Endothelial cell of umbilical vein (primary cell): Measurements from ENCODE around the gene KCNMB2. TPM values are rescaled to one million over a fixed set of nuclear protein-coding genes. Genes with fewer than 3 reads are reported as not detected.

Source experiments
- BruUV-seq: library from RNA; stranded (reverse); fragments of 400-500 nt; replicated peaks from 2 replicates; lab custom pipeline; 2021; lab: Mats Ljungman, UMichigan
- CTCF ChIA-PET: fragments of 300-600, 350-600 bp; sonication (Branson Sonifier 250); formaldehyde crosslinking; loops from one replicate; lab custom pipeline; 2021; ENCODE audit warnings: antibody characterized with exemption, inconsistent platforms; lab: Charles Lee
- POLR2A ChIA-PET: fragments of 300-600, 350-600 bp; sonication (Branson Sonifier 250); formaldehyde crosslinking; loops from one replicate; lab custom pipeline; 2021; ENCODE audit warnings: antibody characterized with exemption, inconsistent platforms; lab: Charles Lee
- DNase-seq: peaks from one replicate; pipeline ENCODE4 v3.0.0-alpha.2; 2011; ENCODE audit warnings: low read depth, low spot score
- FAIRE-seq: peaks from 2 replicates; lab custom pipeline; 2011; peaks lifted over from hg19 to GRCh38; lab: Jason Lieb, UNC
- H2AFZ ChIP-seq: 2 replicates; pipeline ENCODE4 v1.6.0; 2012; ENCODE audit warnings: low read depth, low read length, control low read depth, inconsistent platforms
- H3K27ac ChIP-seq: 2 replicates; pipeline ENCODE4 v1.5.1; 2011; ENCODE audit warnings: low read depth, mild to moderate bottlenecking, control low read depth, low read length, moderate library complexity; ENCODE audit not compliant: insufficient read depth
- H3K27me3 ChIP-seq, 2 experiments: 2 replicates each; pipeline versions ENCODE4 v1.6.0 to v1.6.1; 2011; ENCODE audit warnings: low read length in 2 of 2, mixed read lengths in 1 of 2; ENCODE audit not compliant: control insufficient read depth in 2 of 2, insufficient read depth in 2 of 2
- H3K36me3 ChIP-seq, 2 experiments: 2 replicates in 1 of 2; 3 replicates in 1 of 2; pipeline ENCODE4 v1.5.1; 2011; ENCODE audit warnings: low read length in 2 of 2, mild to moderate bottlenecking in 1 of 2, moderate library complexity in 1 of 2; ENCODE audit not compliant: control insufficient read depth in 2 of 2, insufficient read depth in 2 of 2; ENCODE audit errors: extremely low read depth in 1 of 2
- H3K4me1 ChIP-seq: 3 replicates; pipeline ENCODE4 v1.5.1; 2011; ENCODE audit warnings: mild to moderate bottlenecking, low read length; ENCODE audit not compliant: control insufficient read depth, insufficient read depth; ENCODE audit errors: extremely low read depth
- H3K4me2 ChIP-seq: 2 replicates; pipeline ENCODE4 v1.6.1; 2011; ENCODE audit warnings: low read length, control low read depth, mixed read lengths; ENCODE audit not compliant: insufficient read depth
- H3K4me3 ChIP-seq, 3 experiments: fragments of 200-600 bp in 1 of 3; sonication (generic), shearing (Covaris generic) in 1 of 3; replicated peaks in 1 of 3; 2 replicates each; pipeline ENCODE4 v1.5.1; 2011 to 2016; ENCODE audit warnings: control low read depth in 3 of 3, low read length in 3 of 3, mild to moderate bottlenecking in 2 of 3, inconsistent platforms in 1 of 3, low read depth in 1 of 3, moderate library complexity in 1 of 3; ENCODE audit not compliant: insufficient read depth in 1 of 3
- H3K79me2 ChIP-seq: 2 replicates; pipeline ENCODE4 v1.6.0; 2012; ENCODE audit warnings: low read length, inconsistent platforms; ENCODE audit not compliant: control insufficient read depth, insufficient read depth
- H3K9ac ChIP-seq: replicated peaks from 2 replicates; pipeline ENCODE3; 2011; ENCODE audit warnings: low read length, control low read depth; ENCODE audit not compliant: insufficient read depth; ENCODE audit errors: extremely low read depth
- H3K9me1 ChIP-seq: replicated peaks from 3 replicates; pipeline ENCODE4 v1.6.0; 2011; ENCODE audit warnings: mild to moderate bottlenecking, low read length; ENCODE audit not compliant: control insufficient read depth, insufficient read depth; ENCODE audit errors: extremely low read depth
- H3K9me3 ChIP-seq: replicated peaks from 2 replicates; pipeline ENCODE4 v1.5.1; 2012; ENCODE audit warnings: low read length, inconsistent platforms; ENCODE audit not compliant: control insufficient read depth, insufficient read depth
- H4K20me1 ChIP-seq: replicated peaks from 2 replicates; pipeline ENCODE3; 2011; ENCODE audit warnings: mild to moderate bottlenecking, low read length; ENCODE audit not compliant: control insufficient read depth, insufficient read depth; ENCODE audit errors: extremely low read depth
- CTCF ChIP-seq, 2 donors: IDR thresholded peaks; 1 replicate in 1 of 2; 2 replicates in 1 of 2; pipeline ENCODE4 v1.5.1; 2011; ENCODE audit warnings: low read length in 2 of 2, mild to moderate bottlenecking in 2 of 2, moderate library complexity in 2 of 2, control low read depth in 1 of 2, inconsistent platforms in 1 of 2, low read depth in 1 of 2; ENCODE audit not compliant: insufficient read depth in 1 of 2; ENCODE audit errors: extremely low read depth in 1 of 2
- EZH2 ChIP-seq: IDR thresholded peaks from 2 replicates; pipeline ENCODE4 v1.6.1; 2012; ENCODE audit warnings: borderline replicate concordance, low read depth, mild to moderate bottlenecking, moderate library complexity, low read length, inconsistent platforms; ENCODE audit not compliant: severe bottlenecking
- FOS ChIP-seq: IDR thresholded peaks from 2 replicates; pipeline ENCODE4 v1.6.1; 2011; ENCODE audit warnings: mild to moderate bottlenecking, low read length, moderate library complexity, borderline replicate concordance; ENCODE audit not compliant: insufficient read depth
- GATA2 ChIP-seq: IDR thresholded peaks from 2 replicates; pipeline ENCODE4 v1.7.0; 2011; ENCODE audit warnings: low read depth, mild to moderate bottlenecking, moderate library complexity, mixed read lengths, low read length; ENCODE audit not compliant: insufficient read length, insufficient read depth
- JUN ChIP-seq: IDR thresholded peaks from 2 replicates; pipeline ENCODE4 v1.6.1; 2011; ENCODE audit warnings: borderline replicate concordance, low read depth; ENCODE audit not compliant: insufficient read length, insufficient read depth
- MAX ChIP-seq: IDR thresholded peaks from 2 replicates; pipeline ENCODE4 v1.6.1; 2011; ENCODE audit not compliant: insufficient read depth, insufficient read length
- MYC ChIP-seq: IDR thresholded peaks from one replicate; pipeline ENCODE4 v1.6.1; 2011; ENCODE audit warnings: mild to moderate bottlenecking, low read depth, low read length
- POLR2A ChIP-seq: IDR thresholded peaks from 2 replicates; pipeline ENCODE4 v1.6.1; 2012; ENCODE audit warnings: low read depth, mild to moderate bottlenecking, control low read depth, low read length
- POLR2AphosphoS5 ChIP-seq: IDR thresholded peaks from 2 replicates; pipeline ENCODE4 v1.6.1; 2012; ENCODE audit warnings: low read depth, mild to moderate bottlenecking, control low read depth, low read length, moderate library complexity; ENCODE audit not compliant: insufficient read depth
- dilution Hi-C: fragments of 300-500 bp; cut with MboI; formaldehyde crosslinking; loops from one replicate; pipeline ENCODE4 v1.15.0; 2019; ENCODE audit warnings: low sequenced_read_pairs; ENCODE audit not compliant: extremely low pct_ligation_motif_present
- intact Hi-C: fragments of 100-400 bp; cut with micrococcal nuclease; formaldehyde crosslinking; loops from one replicate; pipeline ENCODE4 v1.10.0; 2022
- polyA plus RNA-seq, 4 experiments: library from polyadenylated mRNA; depleted of rRNA in 3 of 4; stranded (reverse) in 3 of 4; unstranded in 1 of 4; fragments of >200 nt; gene quantifications; 2 replicates each; pipeline versions ENCODE4 v1.2.1 to v1.2.3, GENCODE V29; 2011 to 2012; ENCODE audit warnings: missing spikeins in 1 of 4
- total RNA-seq: library from RNA; stranded (reverse); gene quantifications from 2 replicates; pipeline ENCODE4 v1.2.3, GENCODE V29; 2021

The KCNMB2 gene
- total and polyA plus RNA-seq, 2 donors (not counting 3 experiments of a cell fraction or from before 2014, with no cell fraction given) = not detected

GRCh38 chr3:178835033-178835432 is 298.8 kb downstream of the KCNMB2 start:
- no peaks in the 10 kb centered on the region for H3K4me1 ChIP-seq
- no peak overlapping the region for H3K9ac ChIP-seq
- H3K9me3 ChIP-seq = no peaks in the 10 kb centered on the region
- no peaks in the 10 kb centered on the region for H4K20me1 ChIP-seq
- no peaks in the 10 kb centered on the region for H3K27me3 ChIP-seq
- no peaks in the 10 kb centered on the region for H3K36me3 ChIP-seq
- TF ChIP-seq MAX = no peak
- TF ChIP-seq JUN = no peak
- no peak for TF ChIP-seq GATA2
- TF ChIP-seq EZH2 = no peak
- TF ChIP-seq POLR2AphosphoS5 = no peak
- no peak for TF ChIP-seq FOS
- TF ChIP-seq CTCF (IDR thresholded peaks at IDR 0.05; ENCODE audit: extremely low read depth in 1 of 2, insufficient read depth in 1 of 2, low read depth in 1 of 2, low read length in 2 of 2) = no peak
- no peak for TF ChIP-seq MYC
- TF ChIP-seq POLR2A = no peak
- no peaks in the 10 kb centered on the region for H3K9me1 ChIP-seq
- ChIA-PET CTCF (no interaction called here), POLR2A (no interaction called here)
- H3K4me2 ChIP-seq = no peak overlapping the region
- no peak for FAIRE-seq
- H3K27ac ChIP-seq = no peak overlapping the region
- no peaks in the 10 kb centered on the region for H3K79me2 ChIP-seq
- no peak overlapping the region for H2AFZ ChIP-seq
- DNase-seq = no peak
- H3K4me3 ChIP-seq = no peak overlapping the region
- BruUV-seq = no TSS peak
- dilution Hi-C loops (no loop called here), intact Hi-C loops (no loop called here)
